Keratinocyte (primary cell): ENCODE data around the gene ADAM12. TPM values are rescaled to one million over a fixed set of nuclear protein-coding genes. Genes with fewer than 3 reads are reported as not detected.

Experiments used
- DNase-seq: peaks from one replicate; pipeline ENCODE4 v3.0.0-alpha.2; 2011; ENCODE audit warnings: low read depth, missing footprints, low spot score
- FAIRE-seq: peaks from 2 replicates; lab custom pipeline; 2011; peaks lifted over from hg19 to GRCh38; lab: Jason Lieb, UNC
- H2AFZ ChIP-seq: 2 replicates; pipeline ENCODE4 v1.6.0; 2012; ENCODE audit warnings: low read length, control low read depth, inconsistent platforms; ENCODE audit not compliant: control insufficient read depth
- H3K27ac ChIP-seq: 2 replicates; pipeline ENCODE4 v1.5.1; 2011; ENCODE audit warnings: low read length; ENCODE audit not compliant: control insufficient read depth, insufficient read depth
- H3K27me3 ChIP-seq: 3 replicates; pipeline ENCODE4 v1.6.0; 2011; ENCODE audit warnings: low read length; ENCODE audit not compliant: control insufficient read depth, insufficient read depth; ENCODE audit errors: extremely low read depth
- H3K36me3 ChIP-seq, 2 experiments: 2 replicates in 1 of 2; 3 replicates in 1 of 2; pipeline ENCODE4 v1.5.1; 2011; ENCODE audit warnings: low read length in 2 of 2, mild to moderate bottlenecking in 1 of 2; ENCODE audit not compliant: control insufficient read depth in 2 of 2, insufficient read depth in 2 of 2; ENCODE audit errors: extremely low read depth in 1 of 2
- H3K4me1 ChIP-seq: 3 replicates; pipeline ENCODE4 v1.5.1; 2011; ENCODE audit warnings: low read length; ENCODE audit not compliant: control insufficient read depth, insufficient read depth; ENCODE audit errors: extremely low read depth
- H3K4me2 ChIP-seq: 3 replicates; pipeline ENCODE4 v1.6.0; 2011; ENCODE audit warnings: low read depth, low read length; ENCODE audit not compliant: control insufficient read depth, insufficient read depth; ENCODE audit errors: extremely low read depth
- H3K4me3 ChIP-seq, 3 experiments: fragments of 200-600 bp in 1 of 3; sonication (generic) in 1 of 3; 2 replicates in 2 of 3; 3 replicates in 1 of 3; pipeline ENCODE4 v1.5.1; 2011 to 2016; ENCODE audit warnings: low read length in 3 of 3, mild to moderate bottlenecking in 3 of 3, control low read depth in 2 of 3, inconsistent platforms in 1 of 3, low read depth in 1 of 3, mixed read lengths in 1 of 3, mixed run types in 1 of 3, moderate library complexity in 1 of 3; ENCODE audit not compliant: control insufficient read depth in 2 of 3, insufficient read depth in 2 of 3; ENCODE audit errors: extremely low read depth in 1 of 3
- H3K79me2 ChIP-seq: 2 replicates; pipeline ENCODE4 v1.6.0; 2012; ENCODE audit warnings: low read length; ENCODE audit not compliant: control insufficient read depth, insufficient read depth
- H3K9ac ChIP-seq: 3 replicates; pipeline ENCODE4 v1.6.0; 2011; ENCODE audit warnings: low read length; ENCODE audit not compliant: control insufficient read depth, insufficient read depth; ENCODE audit errors: extremely low read depth
- H3K9me1 ChIP-seq: 3 replicates; pipeline ENCODE4 v1.6.0; 2011; ENCODE audit warnings: low read length; ENCODE audit not compliant: control insufficient read depth, insufficient read depth; ENCODE audit errors: extremely low read depth
- H3K9me3 ChIP-seq: 2 replicates; pipeline ENCODE4 v1.5.1; 2012; ENCODE audit warnings: low read depth, low read length; ENCODE audit not compliant: control insufficient read depth
- H4K20me1 ChIP-seq: 3 replicates; pipeline ENCODE4 v1.6.0; 2011; ENCODE audit warnings: low read length; ENCODE audit not compliant: control insufficient read depth, insufficient read depth; ENCODE audit errors: extremely low read depth
- EZH2 ChIP-seq: IDR thresholded peaks from one replicate; pipeline ENCODE4 v1.6.1; 2012; ENCODE audit warnings: inconsistent platforms, mild to moderate bottlenecking, low read length, moderate library complexity
- dilution Hi-C: fragments of 300-500 bp; cut with MboI; formaldehyde crosslinking; loops from one replicate; pipeline ENCODE4 v1.7.0; 2020; ENCODE audit warnings: low sequenced_read_pairs; ENCODE audit not compliant: extremely low pct_ligation_motif_present
- polyA plus RNA-seq, 5 experiments: library from polyadenylated mRNA; depleted of rRNA in 3 of 5; stranded (reverse) in 3 of 5; stranded (forward) in 1 of 5; unstranded in 1 of 5; fragments of >200 nt; gene quantifications; 1 replicate in 1 of 5; 2 replicates in 3 of 5; 3 replicates in 1 of 5; pipeline versions ENCODE4 v1.2.1 to v1.2.3, GENCODE V29; 2011 to 2012; ENCODE audit warnings: missing spikeins in 2 of 5, low read depth in 1 of 5, low replicate concordance in 1 of 5
- TF ChIP-seq, protein P1 (sequence below), 3 experiments: IDR thresholded peaks in 1 of 3; conservative IDR thresholded peaks in 1 of 3; optimal IDR thresholded peaks in 1 of 3; 2 replicates in 2 of 3; 3 replicates in 1 of 3; pipeline versions ENCODE3 to v1.5.1; 2011; ENCODE audit warnings: low read length in 3 of 3, mild to moderate bottlenecking in 3 of 3, moderate library complexity in 2 of 3, control low read depth in 1 of 3, inconsistent platforms in 1 of 3; ENCODE audit not compliant: insufficient read depth in 2 of 3; ENCODE audit errors: extremely low read depth in 1 of 3

Gene ADAM12
- polyA plus RNA-seq, 1 donor (not counting 4 experiments of a cell fraction or from before 2014, with no cell fraction given), result 0.07 TPM

DNA sequence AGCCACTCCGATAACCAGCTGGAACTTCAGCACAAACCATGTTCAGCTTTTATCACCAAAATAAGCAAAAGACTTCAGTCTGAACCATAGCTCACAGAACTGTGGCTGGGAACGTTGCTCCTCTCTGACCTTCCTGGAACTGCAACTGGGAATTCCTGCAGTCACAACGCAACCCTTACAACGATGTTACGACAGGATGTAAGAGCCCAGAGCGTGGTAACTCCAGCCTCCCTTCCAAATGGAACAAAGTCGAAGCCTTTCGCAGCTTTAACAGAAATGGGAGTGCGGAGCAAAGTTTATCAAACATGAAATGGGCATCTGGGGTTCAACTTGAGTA lies 162.6 kb downstream of the ADAM12 start:
- H3K27me3 ChIP-seq, result no peaks in the 10 kb centered on the region
- DNase-seq (no peak), FAIRE-seq (no peak)
- H4K20me1 ChIP-seq, result no peaks in the 10 kb centered on the region
- H3K36me3 ChIP-seq, result no peaks in the 10 kb centered on the region
- H2AFZ ChIP-seq, result no peak overlapping the region
- no peak overlapping the region for H3K9ac ChIP-seq
- H3K27ac ChIP-seq, result no peak overlapping the region
- no peak for TF ChIP-seq EZH2
- TF ChIP-seq, protein P1, sequence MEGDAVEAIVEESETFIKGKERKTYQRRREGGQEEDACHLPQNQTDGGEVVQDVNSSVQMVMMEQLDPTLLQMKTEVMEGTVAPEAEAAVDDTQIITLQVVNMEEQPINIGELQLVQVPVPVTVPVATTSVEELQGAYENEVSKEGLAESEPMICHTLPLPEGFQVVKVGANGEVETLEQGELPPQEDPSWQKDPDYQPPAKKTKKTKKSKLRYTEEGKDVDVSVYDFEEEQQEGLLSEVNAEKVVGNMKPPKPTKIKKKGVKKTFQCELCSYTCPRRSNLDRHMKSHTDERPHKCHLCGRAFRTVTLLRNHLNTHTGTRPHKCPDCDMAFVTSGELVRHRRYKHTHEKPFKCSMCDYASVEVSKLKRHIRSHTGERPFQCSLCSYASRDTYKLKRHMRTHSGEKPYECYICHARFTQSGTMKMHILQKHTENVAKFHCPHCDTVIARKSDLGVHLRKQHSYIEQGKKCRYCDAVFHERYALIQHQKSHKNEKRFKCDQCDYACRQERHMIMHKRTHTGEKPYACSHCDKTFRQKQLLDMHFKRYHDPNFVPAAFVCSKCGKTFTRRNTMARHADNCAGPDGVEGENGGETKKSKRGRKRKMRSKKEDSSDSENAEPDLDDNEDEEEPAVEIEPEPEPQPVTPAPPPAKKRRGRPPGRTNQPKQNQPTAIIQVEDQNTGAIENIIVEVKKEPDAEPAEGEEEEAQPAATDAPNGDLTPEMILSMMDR (optimal IDR thresholded peaks at IDR 0.05 in 1 of 3, IDR thresholded peaks at IDR 0.05 in 1 of 3, conservative IDR thresholded peaks at IDR 0.05 in 1 of 3; ENCODE audit: extremely low read depth in 1 of 3, insufficient read depth in 2 of 3, low read length in 3 of 3), result no peak
- no peaks in the 10 kb centered on the region for H3K79me2 ChIP-seq
- dilution Hi-C loops, result no loop called here
- H3K4me3 ChIP-seq, result no peak overlapping the region
- no peaks in the 10 kb centered on the region for H3K9me1 ChIP-seq
- peaks cover 9% of the 10 kb centered on the region for H3K4me1 ChIP-seq
- no peaks in the 10 kb centered on the region for H3K9me3 ChIP-seq
- H3K4me2 ChIP-seq, result no peak overlapping the region

DNA sequence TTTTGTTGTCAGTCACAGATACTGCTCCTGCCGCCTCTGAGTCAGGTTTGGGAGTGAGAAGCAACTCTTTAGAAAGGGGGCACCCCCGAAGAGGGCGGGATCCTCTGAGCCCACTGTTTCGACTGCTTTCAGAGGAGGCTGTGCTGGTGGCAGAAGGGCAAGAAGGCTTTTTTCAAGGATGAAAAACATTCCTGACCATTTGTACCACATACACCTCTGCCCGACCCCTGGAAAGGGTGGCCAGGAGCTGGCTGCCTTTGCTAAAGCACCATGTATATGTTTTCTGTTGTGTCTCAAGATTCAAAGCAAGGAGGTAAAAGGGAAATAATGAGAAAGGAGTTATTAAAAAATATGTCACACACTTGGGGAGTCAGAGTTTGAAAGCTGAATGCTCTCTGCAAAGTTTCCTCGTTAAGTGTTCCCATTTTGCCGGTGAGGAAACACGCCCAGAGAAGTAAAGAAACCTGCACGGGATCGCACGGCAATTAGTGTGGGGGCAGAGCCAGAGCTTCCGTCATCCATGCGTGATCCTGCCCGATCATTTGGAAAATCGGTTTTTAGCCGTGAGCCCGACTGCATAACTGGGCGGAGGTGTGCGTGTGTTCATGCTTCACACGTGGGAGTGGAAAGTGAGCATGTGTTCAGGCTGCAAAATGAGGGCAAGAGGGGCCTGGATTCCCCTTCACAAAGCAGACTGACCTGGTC lies 163.2 kb downstream of the ADAM12 start:
- H3K27me3 ChIP-seq, result no peaks in the 10 kb centered on the region
- H3K4me2 ChIP-seq, result no peak overlapping the region
- no peaks in the 10 kb centered on the region for H3K9me3 ChIP-seq
- no peak overlapping the region for H3K27ac ChIP-seq
- FAIRE-seq (no peak), DNase-seq (no peak)
- peaks cover 9% of the 10 kb centered on the region for H3K4me1 ChIP-seq
- no peaks in the 10 kb centered on the region for H3K36me3 ChIP-seq
- H2AFZ ChIP-seq, result no peak overlapping the region
- TF ChIP-seq EZH2, result no peak
- TF ChIP-seq, protein P1 (optimal IDR thresholded peaks at IDR 0.05 in 1 of 3, IDR thresholded peaks at IDR 0.05 in 1 of 3, conservative IDR thresholded peaks at IDR 0.05 in 1 of 3; ENCODE audit: extremely low read depth in 1 of 3, insufficient read depth in 2 of 3, low read length in 3 of 3), result no peak
- H3K4me3 ChIP-seq, result no peak overlapping the region
- no peaks in the 10 kb centered on the region for H4K20me1 ChIP-seq
- dilution Hi-C loops, result no loop called here
- H3K9me1 ChIP-seq, result no peaks in the 10 kb centered on the region
- H3K9ac ChIP-seq, result no peak overlapping the region
- H3K79me2 ChIP-seq, result no peaks in the 10 kb centered on the region
